H1 (cell line): ENCODE results near the gene RBM14. TPM values are rescaled to one million over a fixed set of nuclear protein-coding genes. Genes with fewer than 3 reads are reported as not detected.

Source experiments
- BCL11A ChIP-seq, 2 experiments: IDR thresholded peaks; one replicate each; pipeline ENCODE4 v1.6.1; 2011; ENCODE audit warnings: low read depth in 2 of 2, low read length in 2 of 2, mild to moderate bottlenecking in 2 of 2
- CHD7 ChIP-seq: fragments of 300-600 bp; sonication (generic); IDR thresholded peaks from 2 replicates; pipeline ENCODE4 v1.7.1; 2012; ENCODE audit warnings: low read length, moderate library complexity, mild to moderate bottlenecking, inconsistent platforms; ENCODE audit not compliant: insufficient replicate concordance
- HDAC2 ChIP-seq, 2 experiments: fragments of 300-600 bp in 1 of 2; sonication (generic) in 1 of 2; IDR thresholded peaks; 2 replicates each; pipeline ENCODE4 v1.6.1; 2011 to 2012; ENCODE audit warnings: low read depth in 2 of 2, low read length in 2 of 2, mild to moderate bottlenecking in 2 of 2, moderate library complexity in 2 of 2, borderline replicate concordance in 1 of 2, inconsistent platforms in 1 of 2
- RXRA ChIP-seq: IDR thresholded peaks from 2 replicates; pipeline ENCODE4 v1.6.1; 2011; ENCODE audit warnings: low read depth, mild to moderate bottlenecking, low read length, moderate library complexity; ENCODE audit not compliant: insufficient read depth
- polyA plus RNA-seq, 7 experiments: library from polyadenylated mRNA; depleted of rRNA in 3 of 7; stranded (reverse) in 5 of 7; unstranded in 2 of 7; fragments of >200 nt in 5 of 7; fragments of 200-250 nt in 2 of 7; gene quantifications; 1 replicate in 5 of 7; 2 replicates in 1 of 7; 4 replicates in 1 of 7; pipeline versions ENCODE4 v1.2.1 to v1.2.3, GENCODE V29; 2011 to 2013; ENCODE audit warnings: missing spikeins in 2 of 7, mixed read lengths in 2 of 7
- total RNA-seq: library from RNA; stranded (reverse); fragmentation: NEBNext Ultra II Directional; extraction: Animal tissue kit (Norgen Biotek cat#: 25700); gene quantifications from 2 replicates; pipeline ENCODE4 v1.2.1, GENCODE V29; 2021

RBM14 gene
- total and polyA plus RNA-seq, 2 of the 8 experiments (the other 6 are each of a cell fraction or from before 2014, with no cell fraction given): 67.2 to 142 TPM

DNA sequence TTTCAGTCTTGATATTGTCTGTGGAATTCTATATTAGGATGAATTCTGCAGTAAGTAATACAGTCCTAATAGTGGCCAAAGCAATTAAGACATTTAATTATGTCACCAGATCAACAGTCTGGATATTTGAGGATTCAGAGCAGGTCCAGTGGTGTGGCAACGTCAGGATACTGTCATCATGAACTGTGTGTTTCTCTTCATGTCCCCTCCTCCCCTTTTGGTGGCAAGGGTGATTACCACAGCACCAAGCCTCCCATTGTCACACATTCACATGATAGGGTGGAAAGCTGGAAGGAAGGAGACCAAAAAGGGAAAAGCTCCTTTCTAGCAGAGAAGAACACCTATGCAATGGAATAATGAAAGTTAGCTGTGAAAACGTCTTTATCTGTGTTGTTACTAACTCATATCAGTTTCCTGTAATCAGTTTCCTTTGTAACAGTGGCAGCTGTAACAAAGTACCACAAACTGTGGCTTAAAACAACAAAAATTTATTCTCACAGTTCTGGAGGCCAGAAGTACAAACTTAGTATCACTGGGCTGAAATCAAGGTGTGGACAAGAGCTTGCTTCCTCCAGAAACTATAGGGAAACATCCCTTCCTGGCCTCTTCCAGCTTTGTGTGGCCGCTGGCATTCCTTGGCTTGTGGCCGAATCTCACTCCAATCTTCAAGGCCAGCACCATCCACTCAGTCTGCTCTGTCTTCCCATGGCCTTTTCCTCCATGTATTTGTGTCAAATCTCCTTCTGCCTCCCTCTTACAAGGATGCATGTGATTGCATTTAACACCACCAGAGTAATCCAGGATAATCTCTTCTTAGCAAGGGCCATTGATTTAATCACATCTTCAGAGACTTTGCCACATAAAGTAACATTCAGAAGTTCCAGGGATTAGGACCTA lies 6.5 kb upstream of the RBM14 start (continued):
- TF ChIP-seq RXRA (no peak), CHD7 (no peak), BCL11A (IDR thresholded peaks at IDR 0.05; ENCODE audit: low read depth in 2 of 2, low read length in 2 of 2) (no peak), HDAC2 (IDR thresholded peaks at IDR 0.05; ENCODE audit: borderline replicate concordance in 1 of 2, low read depth in 2 of 2, low read length in 2 of 2) (no peak)
- TF ChIP-seq, all 59 proteins: peak for 0
